AG09319 (cell line): ENCODE measurements around the gene MATN1.

Experiments
- DNase-seq: peaks from one replicate; pipeline ENCODE4 v3.0.0-alpha.2; 2010; ENCODE audit warnings: low read depth; ENCODE audit errors: extremely low read depth
- TF ChIP-seq, protein P1 (sequence below): IDR thresholded peaks from 2 replicates; pipeline ENCODE4 v1.5.1; 2011; ENCODE audit warnings: low read depth, mild to moderate bottlenecking, inconsistent platforms, low read length, moderate library complexity

Gene MATN1

DNA sequence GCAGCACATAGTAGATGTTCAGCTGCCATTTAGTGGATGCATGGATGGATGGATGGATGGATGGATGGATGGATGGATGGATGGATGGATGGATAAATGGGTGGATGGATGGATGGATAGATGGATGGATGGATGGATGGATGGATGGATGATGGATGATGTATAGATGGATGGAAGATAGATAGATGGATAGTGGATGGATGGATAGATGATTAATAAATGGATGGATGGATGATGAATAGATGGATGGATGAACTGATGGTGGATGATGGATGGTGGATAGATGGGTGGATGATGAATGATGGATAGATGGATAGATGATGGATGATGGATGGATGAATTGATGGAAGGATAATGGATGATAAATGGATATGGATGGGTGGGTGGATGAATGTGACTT is 20.6 kb downstream of the MATN1 start:
- DNase-seq: no peak
- TF ChIP-seq, protein P1, sequence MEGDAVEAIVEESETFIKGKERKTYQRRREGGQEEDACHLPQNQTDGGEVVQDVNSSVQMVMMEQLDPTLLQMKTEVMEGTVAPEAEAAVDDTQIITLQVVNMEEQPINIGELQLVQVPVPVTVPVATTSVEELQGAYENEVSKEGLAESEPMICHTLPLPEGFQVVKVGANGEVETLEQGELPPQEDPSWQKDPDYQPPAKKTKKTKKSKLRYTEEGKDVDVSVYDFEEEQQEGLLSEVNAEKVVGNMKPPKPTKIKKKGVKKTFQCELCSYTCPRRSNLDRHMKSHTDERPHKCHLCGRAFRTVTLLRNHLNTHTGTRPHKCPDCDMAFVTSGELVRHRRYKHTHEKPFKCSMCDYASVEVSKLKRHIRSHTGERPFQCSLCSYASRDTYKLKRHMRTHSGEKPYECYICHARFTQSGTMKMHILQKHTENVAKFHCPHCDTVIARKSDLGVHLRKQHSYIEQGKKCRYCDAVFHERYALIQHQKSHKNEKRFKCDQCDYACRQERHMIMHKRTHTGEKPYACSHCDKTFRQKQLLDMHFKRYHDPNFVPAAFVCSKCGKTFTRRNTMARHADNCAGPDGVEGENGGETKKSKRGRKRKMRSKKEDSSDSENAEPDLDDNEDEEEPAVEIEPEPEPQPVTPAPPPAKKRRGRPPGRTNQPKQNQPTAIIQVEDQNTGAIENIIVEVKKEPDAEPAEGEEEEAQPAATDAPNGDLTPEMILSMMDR: no peak

DNA sequence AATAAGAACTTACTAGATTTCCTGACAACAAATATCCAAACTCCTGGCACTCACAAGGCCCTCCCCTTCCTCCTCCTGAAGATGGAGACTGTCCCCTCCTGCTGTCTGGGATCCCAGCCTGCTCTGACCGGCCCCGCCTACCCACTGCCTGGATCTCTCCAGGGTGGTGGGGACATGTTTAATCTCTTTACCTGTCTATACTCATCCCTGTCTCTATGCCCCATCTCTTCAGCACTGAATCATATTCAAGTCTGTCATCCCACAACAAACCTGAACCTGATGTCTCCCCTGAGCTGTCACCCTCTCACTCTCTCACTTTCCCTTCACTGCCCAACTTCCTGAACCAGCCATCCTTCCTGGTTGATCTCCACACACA is 22.1 kb downstream of the MATN1 start:
- TF ChIP-seq, protein P1: no peak
- DNase-seq: no peak

DNA sequence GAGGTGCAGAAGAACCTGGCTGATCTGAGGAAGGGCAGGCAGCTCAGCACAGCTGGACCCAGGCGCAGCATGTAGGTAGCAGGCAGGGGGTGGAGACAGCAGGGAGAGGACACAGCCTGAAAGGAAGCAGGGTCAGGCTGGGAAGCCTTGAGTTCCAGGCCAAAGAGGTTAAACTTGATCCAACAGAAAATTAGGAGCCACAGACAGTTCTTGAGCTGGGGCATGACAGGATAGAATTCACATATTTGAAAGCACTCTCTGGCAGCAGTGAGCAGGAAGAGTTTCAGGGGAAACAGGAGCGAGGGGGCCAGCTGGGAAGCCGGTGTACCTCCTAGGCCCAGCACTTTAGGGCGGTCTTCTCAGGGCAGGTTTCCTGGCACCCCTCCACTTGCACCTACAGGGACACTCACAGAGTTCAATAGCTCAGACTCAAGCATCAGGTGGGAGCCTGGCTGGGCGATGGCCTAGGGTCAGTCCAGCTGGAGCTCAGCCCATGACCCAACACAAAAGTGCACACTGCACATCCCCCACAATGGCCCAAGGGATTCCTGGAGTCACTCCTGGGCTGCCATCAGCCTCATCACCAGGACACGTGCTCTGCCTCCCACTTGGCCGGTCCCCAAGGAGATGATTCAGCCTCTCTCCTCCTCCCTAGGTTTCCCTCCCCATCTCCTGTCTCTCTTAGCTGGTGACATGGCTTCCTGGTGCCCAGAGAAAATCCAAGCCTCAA is 22.7 kb downstream of the MATN1 start:
- DNase-seq: no peak
- TF ChIP-seq, protein P1: no peak

DNA sequence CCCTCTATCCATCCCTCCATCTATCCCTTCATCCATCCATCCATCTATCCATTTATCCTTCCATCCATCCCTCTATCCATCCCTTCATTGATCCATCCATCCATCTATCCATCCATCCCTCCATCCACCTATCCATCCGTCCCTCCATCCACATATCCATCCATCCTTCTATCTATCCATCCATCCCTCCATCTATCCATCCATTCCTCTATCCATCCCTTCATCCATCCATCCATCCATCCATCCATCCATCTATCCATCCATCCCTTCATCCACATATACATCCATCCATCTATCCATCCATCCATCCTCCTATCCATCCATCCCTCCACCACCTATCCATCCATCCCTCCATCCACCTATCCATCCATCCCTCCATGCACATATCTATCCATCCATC is 23.6 kb downstream of the MATN1 start:
- no peak for DNase-seq
- TF ChIP-seq, protein P1: no peak

DNA sequence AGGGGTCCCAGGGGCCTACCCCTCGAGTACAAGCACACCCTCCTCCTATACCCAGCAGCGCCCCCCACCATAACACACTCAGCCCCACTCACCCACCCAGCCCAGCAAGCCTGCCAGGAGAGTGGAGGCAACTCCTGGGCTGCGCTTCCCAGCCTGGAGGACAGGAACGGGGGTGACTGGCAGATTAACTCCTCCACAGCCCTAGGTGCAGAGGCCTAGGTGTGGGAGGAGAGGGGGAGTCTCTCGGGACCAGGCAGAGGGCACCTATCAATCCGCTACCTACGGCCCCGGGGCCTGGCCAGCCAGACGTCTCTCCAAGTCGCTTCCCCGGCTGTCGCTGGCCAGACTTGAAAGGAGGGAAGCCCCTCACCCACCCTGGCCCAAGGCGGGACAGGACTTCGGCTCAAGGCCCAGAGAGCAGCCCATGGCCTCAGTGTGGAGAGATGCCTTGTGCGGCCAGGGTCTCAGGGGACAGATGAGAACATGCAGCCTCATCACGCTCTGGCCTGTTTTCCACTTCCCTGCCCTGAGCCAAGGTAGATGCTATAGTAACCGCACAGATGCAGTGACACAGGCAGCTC is 24.9 kb downstream of the MATN1 start:
- TF ChIP-seq, protein P1: no peak
- DNase-seq: no peak

DNA sequence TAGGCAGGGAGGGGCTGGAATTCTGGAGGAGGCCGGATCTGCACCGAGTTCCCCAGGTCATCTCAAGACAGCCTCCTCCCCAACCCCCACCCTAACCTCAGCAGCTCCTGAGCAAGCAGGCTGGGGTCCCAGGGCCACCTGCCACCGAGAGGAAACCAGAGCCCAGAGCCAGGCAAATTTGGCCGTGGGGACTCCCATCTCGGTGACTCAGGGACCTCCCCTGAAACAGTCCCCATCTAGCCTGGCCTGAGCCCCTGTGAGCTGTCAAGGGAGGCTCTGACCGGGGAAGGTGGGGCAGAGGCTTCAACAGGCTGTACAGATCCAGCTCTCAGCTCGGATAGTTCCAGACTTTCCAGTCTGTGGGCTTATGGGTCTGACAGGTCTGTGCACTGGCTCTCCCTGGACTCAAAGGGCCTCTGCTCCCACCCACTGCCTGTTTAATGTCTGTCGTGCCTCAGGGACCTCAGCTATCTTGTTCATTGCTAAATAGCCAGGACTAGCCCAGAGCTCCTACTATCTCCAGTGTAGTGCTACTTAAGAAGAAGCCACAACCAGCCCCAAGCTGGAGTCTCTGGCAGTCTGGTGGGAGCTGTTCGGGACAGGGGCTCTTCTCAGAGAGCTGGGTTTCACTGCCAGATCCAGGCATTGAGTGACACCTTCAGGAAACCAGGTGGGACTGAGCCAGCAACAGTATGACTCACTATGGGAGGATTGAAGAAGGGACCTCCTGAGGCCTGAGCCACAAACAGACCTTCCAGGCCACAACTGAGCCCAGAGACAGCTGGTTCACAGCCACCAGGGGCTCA is 25.6 kb downstream of the MATN1 start:
- TF ChIP-seq, protein P1: no peak
- no peak for DNase-seq

DNA sequence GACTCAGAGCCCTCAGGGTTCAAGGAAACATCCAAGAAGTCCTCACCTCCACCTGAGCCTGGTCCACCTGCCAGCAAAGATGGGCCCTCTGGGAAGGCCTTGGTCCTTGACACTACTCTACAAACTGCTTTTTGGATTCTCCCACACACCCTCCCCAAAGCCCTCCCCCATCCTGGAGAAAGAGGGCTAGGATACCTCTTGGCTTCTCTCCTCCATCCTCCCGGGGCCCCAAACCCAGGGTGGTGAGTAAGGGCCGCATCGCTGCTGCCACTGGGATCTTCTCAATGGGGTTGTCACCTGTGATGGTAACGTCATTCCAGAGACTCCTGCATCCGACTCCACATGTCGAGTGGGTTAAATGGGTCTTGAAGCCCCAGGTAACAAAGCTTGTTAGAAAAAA is 26.6 kb downstream of the MATN1 start:
- TF ChIP-seq, protein P1: no peak
- DNase-seq: no peak
